HG02588 (cell line): Measurements from ENCODE around the gene TTYH2.

Experiments used
- ATAC-seq: cut with Tn5 transposase; IDR thresholded peaks from one replicate; pipeline ENCODE4 v1.9.1; 2021; ENCODE audit warnings: mild to moderate bottlenecking, moderate library complexity; ENCODE audit not compliant: unreplicated experiment

The TTYH2 gene

GRCh38 chr17:74282587-74283370, 69.4 kb downstream of the TTYH2 start:
- no peak for ATAC-seq

GRCh38 chr17:74283371-74283673, 70.0 kb downstream of the TTYH2 start:
- ATAC-seq: no peak

GRCh38 chr17:74287031-74287602, 73.7 kb downstream of the TTYH2 start:
- ATAC-seq: no peak

- ATAC-seq: peak; percentile 68
These were observed 75.4 kb downstream of the TTYH2 start for GRCh38 chr17:74288785-74289184.

GRCh38 chr17:74289688-74290087, 76.3 kb downstream of the TTYH2 start:
- ATAC-seq: no peak

- ATAC-seq: no peak
These were observed 77.0 kb downstream of the TTYH2 start for GRCh38 chr17:74290340-74290739.

GRCh38 chr17:74292495-74292894, 79.1 kb downstream of the TTYH2 start:
- no peak for ATAC-seq

GRCh38 chr17:74295625-74296547, 82.5 kb downstream of the TTYH2 start:
- ATAC-seq: no peak

- ATAC-seq: no peak
These were observed 83.2 kb downstream of the TTYH2 start for GRCh38 chr17:74296548-74296936.

- ATAC-seq: no peak
These were observed 84.6 kb downstream of the TTYH2 start for GRCh38 chr17:74297941-74298340.

GRCh38 chr17:74298778-74299177, 85.4 kb downstream of the TTYH2 start:
- ATAC-seq: no peak

GRCh38 chr17:74299226-74300009, 86.0 kb downstream of the TTYH2 start:
- no peak for ATAC-seq

- ATAC-seq: no peak
These were observed 89.9 kb downstream of the TTYH2 start for GRCh38 chr17:74303305-74303704.

- ATAC-seq: no peak
These were observed 90.8 kb downstream of the TTYH2 start for GRCh38 chr17:74304184-74304583.

- ATAC-seq: no peak
These were observed 92.7 kb downstream of the TTYH2 start for GRCh38 chr17:74305865-74306654.

GRCh38 chr17:74307984-74308773, 94.8 kb downstream of the TTYH2 start:
- no peak for ATAC-seq

- no peak for ATAC-seq
These were observed 96.5 kb downstream of the TTYH2 start for GRCh38 chr17:74309902-74310301.
